ENCODE results near the gene DGKI.

DNA sequence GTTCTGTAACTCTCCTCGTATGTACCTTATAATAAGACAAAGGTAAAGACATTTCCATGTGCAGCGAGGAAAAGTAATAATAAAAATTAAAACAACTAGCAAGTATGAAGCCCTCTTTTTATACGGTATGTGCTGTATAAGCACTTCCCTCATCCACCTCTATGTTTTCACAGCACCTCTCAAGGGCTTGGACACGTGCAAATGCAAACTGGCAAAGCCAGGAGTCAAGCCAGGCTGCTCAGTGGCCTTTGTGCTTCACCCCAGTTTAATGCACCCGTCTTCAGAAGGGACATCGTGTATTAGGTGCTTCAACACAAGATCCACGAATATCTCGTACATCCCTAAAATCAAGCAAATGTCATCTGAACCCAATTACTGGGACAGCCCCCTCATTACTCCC, 1.3 kb upstream of the DGKI start:
- TF ChIP-seq, protein P1, sequence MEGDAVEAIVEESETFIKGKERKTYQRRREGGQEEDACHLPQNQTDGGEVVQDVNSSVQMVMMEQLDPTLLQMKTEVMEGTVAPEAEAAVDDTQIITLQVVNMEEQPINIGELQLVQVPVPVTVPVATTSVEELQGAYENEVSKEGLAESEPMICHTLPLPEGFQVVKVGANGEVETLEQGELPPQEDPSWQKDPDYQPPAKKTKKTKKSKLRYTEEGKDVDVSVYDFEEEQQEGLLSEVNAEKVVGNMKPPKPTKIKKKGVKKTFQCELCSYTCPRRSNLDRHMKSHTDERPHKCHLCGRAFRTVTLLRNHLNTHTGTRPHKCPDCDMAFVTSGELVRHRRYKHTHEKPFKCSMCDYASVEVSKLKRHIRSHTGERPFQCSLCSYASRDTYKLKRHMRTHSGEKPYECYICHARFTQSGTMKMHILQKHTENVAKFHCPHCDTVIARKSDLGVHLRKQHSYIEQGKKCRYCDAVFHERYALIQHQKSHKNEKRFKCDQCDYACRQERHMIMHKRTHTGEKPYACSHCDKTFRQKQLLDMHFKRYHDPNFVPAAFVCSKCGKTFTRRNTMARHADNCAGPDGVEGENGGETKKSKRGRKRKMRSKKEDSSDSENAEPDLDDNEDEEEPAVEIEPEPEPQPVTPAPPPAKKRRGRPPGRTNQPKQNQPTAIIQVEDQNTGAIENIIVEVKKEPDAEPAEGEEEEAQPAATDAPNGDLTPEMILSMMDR (conservative IDR thresholded peaks at IDR 0.05; ENCODE audit: low read depth, low read length), result no peak
- TF ChIP-seq EZH2 (IDR thresholded peaks at IDR 0.05; ENCODE audit: borderline replicate concordance, low read depth, low read length, poor library complexity, severe bottlenecking), result no peak
